ENCODE data around the gene TFE3. TPM values are rescaled to one million over a fixed set of nuclear protein-coding genes. Genes with fewer than 3 reads are reported as not detected.

Gene TFE3
- total RNA-seq, 1 experiment from 2014 or later = 71.7 TPM

- CTCF ChIA-PET = no interaction called here
- DNase-seq (ENCODE audit: unreplicated experiment) = no peak
- peaks cover 63% of the 10 kb centered on the region for H3K36me3 Mint-ChIP-seq (ENCODE audit: insufficient read depth, unreplicated experiment)
- no peak overlapping the region for H3K4me3 Mint-ChIP-seq (ENCODE audit: unreplicated experiment)
- intact Hi-C loops (cut with micrococcal nuclease) = no loop called here
- H3K4me1 Mint-ChIP-seq (ENCODE audit: insufficient read depth, unreplicated experiment) = no peaks in the 10 kb centered on the region
- H3K9me3 Mint-ChIP-seq (ENCODE audit: unreplicated experiment) = peaks cover 7% of the 10 kb centered on the region
- BruUV-seq (replicated peaks) = no TSS peak
- H3K27me3 Mint-ChIP-seq (ENCODE audit: insufficient read depth, unreplicated experiment) = no peaks in the 10 kb centered on the region
- no peak overlapping the region for H3K27ac Mint-ChIP-seq (ENCODE audit: low read depth, unreplicated experiment)
- POLR2A ChIA-PET = interaction anchor here (1.5 kb wide), 1 partner anchor 10 kb away, joined by 5 read pairs; no protein-coding TSS in a partner anchor
- TF ChIP-seq, protein P1, sequence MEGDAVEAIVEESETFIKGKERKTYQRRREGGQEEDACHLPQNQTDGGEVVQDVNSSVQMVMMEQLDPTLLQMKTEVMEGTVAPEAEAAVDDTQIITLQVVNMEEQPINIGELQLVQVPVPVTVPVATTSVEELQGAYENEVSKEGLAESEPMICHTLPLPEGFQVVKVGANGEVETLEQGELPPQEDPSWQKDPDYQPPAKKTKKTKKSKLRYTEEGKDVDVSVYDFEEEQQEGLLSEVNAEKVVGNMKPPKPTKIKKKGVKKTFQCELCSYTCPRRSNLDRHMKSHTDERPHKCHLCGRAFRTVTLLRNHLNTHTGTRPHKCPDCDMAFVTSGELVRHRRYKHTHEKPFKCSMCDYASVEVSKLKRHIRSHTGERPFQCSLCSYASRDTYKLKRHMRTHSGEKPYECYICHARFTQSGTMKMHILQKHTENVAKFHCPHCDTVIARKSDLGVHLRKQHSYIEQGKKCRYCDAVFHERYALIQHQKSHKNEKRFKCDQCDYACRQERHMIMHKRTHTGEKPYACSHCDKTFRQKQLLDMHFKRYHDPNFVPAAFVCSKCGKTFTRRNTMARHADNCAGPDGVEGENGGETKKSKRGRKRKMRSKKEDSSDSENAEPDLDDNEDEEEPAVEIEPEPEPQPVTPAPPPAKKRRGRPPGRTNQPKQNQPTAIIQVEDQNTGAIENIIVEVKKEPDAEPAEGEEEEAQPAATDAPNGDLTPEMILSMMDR (IDR thresholded peaks at IDR 0.05; ENCODE audit: unreplicated experiment) = no peak
Measured at GRCh38 chrX:49030283-49030682, 12.9 kb downstream of the TFE3 start.

- intact Hi-C loops (cut with micrococcal nuclease) = no loop called here
- no peaks in the 10 kb centered on the region for H3K27me3 Mint-ChIP-seq (ENCODE audit: insufficient read depth, unreplicated experiment)
- DNase-seq (ENCODE audit: unreplicated experiment) = peak; percentile 43
- H3K36me3 Mint-ChIP-seq (ENCODE audit: insufficient read depth, unreplicated experiment) = peaks cover 59% of the 10 kb centered on the region
- no peaks in the 10 kb centered on the region for H3K4me1 Mint-ChIP-seq (ENCODE audit: insufficient read depth, unreplicated experiment)
- TF ChIP-seq, protein P1 (IDR thresholded peaks at IDR 0.05; ENCODE audit: unreplicated experiment) = no peak
- ChIA-PET CTCF (no interaction called here), POLR2A (no interaction called here)
- no peak overlapping the region for H3K4me3 Mint-ChIP-seq (ENCODE audit: unreplicated experiment)
- no peak overlapping the region for H3K27ac Mint-ChIP-seq (ENCODE audit: low read depth, unreplicated experiment)
- BruUV-seq (replicated peaks) = no TSS peak
- peaks cover 7% of the 10 kb centered on the region for H3K9me3 Mint-ChIP-seq (ENCODE audit: unreplicated experiment)
Measured at GRCh38 chrX:49029876-49030275, 13.3 kb downstream of the TFE3 start.

- DNase-seq (ENCODE audit: unreplicated experiment) = no peak
- BruUV-seq (replicated peaks) = no TSS peak
- Mint-ChIP-seq H3K36me3 (ENCODE audit: insufficient read depth, unreplicated experiment) (no peaks in the 10 kb centered on the region), H3K4me3 (ENCODE audit: unreplicated experiment) (no peak overlapping the region), H3K27me3 (ENCODE audit: insufficient read depth, unreplicated experiment) (no peaks in the 10 kb centered on the region), H3K27ac (ENCODE audit: low read depth, unreplicated experiment) (no peak overlapping the region), H3K4me1 (ENCODE audit: insufficient read depth, unreplicated experiment) (no peaks in the 10 kb centered on the region), H3K9me3 (ENCODE audit: unreplicated experiment) (no peaks in the 10 kb centered on the region)
- ChIA-PET CTCF (no interaction called here), POLR2A (no interaction called here)
- intact Hi-C loops (cut with micrococcal nuclease) = no loop called here
- TF ChIP-seq, protein P1 (IDR thresholded peaks at IDR 0.05; ENCODE audit: unreplicated experiment) = no peak
Measured at GRCh38 chrX:49019599-49020249, 23.4 kb downstream of the TFE3 start.

DNA sequence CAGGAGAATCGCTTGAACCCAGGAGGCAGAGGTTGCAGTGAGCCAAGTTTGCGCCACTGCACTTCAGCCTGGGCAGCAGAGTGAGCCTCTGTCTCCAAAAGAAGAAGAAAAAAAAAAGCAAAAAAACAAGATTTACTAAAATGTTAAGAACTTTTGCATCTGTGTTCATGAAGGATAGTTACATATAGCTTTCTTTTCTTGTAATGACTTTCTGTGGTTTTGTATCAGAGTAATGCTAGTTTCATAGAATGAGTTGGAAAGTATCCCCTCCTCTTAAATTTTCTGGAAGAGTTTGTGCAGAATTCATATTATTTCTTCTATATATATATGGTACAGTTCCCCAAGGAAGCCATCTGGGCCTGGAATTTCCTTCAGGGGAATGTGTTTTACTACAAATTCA is 24.1 kb downstream of the TFE3 start:
- no TSS peak for BruUV-seq (replicated peaks)
- ChIA-PET CTCF (interaction anchor here (0.6 kb wide), 1 partner anchor 228 kb away, joined by 3 read pairs; no protein-coding TSS in a partner anchor), POLR2A (no interaction called here)
- Mint-ChIP-seq H3K27ac (ENCODE audit: low read depth, unreplicated experiment) (no peak overlapping the region), H3K9me3 (ENCODE audit: unreplicated experiment) (no peaks in the 10 kb centered on the region), H3K4me1 (ENCODE audit: insufficient read depth, unreplicated experiment) (no peaks in the 10 kb centered on the region), H3K4me3 (ENCODE audit: unreplicated experiment) (no peak overlapping the region), H3K27me3 (ENCODE audit: insufficient read depth, unreplicated experiment) (no peaks in the 10 kb centered on the region), H3K36me3 (ENCODE audit: insufficient read depth, unreplicated experiment) (no peaks in the 10 kb centered on the region)
- TF ChIP-seq, protein P1 (IDR thresholded peaks at IDR 0.05; ENCODE audit: unreplicated experiment) = no peak
- DNase-seq (ENCODE audit: unreplicated experiment) = no peak
- intact Hi-C loops (cut with micrococcal nuclease) = no loop called here

All from MCF 10A (cell line).